ENCODE data around the gene GAMT. TPM values are rescaled to one million over a fixed set of nuclear protein-coding genes. Genes with fewer than 3 reads are reported as not detected.
A peak's percentile ranks its signal among the peaks of the same experiment; 100 is the strongest.

The GAMT gene
- total and polyA plus RNA-seq, 2 experiments from 2014 or later: 21.5 to 36.9 TPM

DNA sequence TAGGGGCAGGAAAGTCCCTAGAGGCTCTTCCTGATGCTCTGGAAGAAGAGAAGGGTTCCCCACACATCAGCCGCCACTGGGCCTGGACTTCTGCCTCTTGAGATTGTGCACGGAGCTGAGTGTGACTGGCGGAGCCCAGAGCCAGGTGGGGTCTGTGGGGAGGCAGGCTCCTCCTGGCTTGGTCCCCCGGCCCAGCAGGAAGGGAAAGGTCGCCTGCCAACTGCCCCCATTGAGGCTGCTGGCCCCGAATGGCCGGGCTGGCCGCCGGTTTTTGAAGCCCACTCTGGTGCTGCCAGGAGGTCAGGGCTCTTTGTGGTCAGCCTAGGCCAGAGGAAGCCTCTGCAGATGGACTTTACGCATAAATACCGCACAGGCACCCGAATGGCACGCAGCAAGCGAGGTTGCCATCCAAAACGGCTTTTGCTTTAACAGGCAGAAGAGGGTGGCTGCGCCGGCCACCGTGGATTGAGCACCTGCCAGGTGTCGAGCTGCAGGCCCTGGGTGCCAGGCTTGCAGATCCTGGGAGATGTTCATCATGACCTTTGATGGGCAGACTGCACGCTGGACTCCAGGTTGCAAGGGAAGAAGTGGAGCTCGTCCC is 11.1 kb upstream of the GAMT start (continued):
- no peak for TF ChIP-seq CREB1 (CRISPR knock-in tag; IDR thresholded peaks at IDR 0.05; ENCODE audit: low read depth)
- TF ChIP-seq ZNF331 (CRISPR knock-in tag; IDR thresholded peaks at IDR 0.05; ENCODE audit: low read depth): no peak
- no peak for TF ChIP-seq POLR2AphosphoS5 (IDR thresholded peaks at IDR 0.05; ENCODE audit: low read depth)
- no peak for TF ChIP-seq EZH2 (IDR thresholded peaks at IDR 0.05; ENCODE audit: low read depth, unreplicated experiment)
- TF ChIP-seq NANOG (IDR thresholded peaks at IDR 0.05; ENCODE audit: borderline replicate concordance): no peak
- TF ChIP-seq ZNF114 (CRISPR knock-in tag; IDR thresholded peaks at IDR 0.05): no peak
- TF ChIP-seq ETS1 (IDR thresholded peaks at IDR 0.05): no peak
- TF ChIP-seq, protein P1, sequence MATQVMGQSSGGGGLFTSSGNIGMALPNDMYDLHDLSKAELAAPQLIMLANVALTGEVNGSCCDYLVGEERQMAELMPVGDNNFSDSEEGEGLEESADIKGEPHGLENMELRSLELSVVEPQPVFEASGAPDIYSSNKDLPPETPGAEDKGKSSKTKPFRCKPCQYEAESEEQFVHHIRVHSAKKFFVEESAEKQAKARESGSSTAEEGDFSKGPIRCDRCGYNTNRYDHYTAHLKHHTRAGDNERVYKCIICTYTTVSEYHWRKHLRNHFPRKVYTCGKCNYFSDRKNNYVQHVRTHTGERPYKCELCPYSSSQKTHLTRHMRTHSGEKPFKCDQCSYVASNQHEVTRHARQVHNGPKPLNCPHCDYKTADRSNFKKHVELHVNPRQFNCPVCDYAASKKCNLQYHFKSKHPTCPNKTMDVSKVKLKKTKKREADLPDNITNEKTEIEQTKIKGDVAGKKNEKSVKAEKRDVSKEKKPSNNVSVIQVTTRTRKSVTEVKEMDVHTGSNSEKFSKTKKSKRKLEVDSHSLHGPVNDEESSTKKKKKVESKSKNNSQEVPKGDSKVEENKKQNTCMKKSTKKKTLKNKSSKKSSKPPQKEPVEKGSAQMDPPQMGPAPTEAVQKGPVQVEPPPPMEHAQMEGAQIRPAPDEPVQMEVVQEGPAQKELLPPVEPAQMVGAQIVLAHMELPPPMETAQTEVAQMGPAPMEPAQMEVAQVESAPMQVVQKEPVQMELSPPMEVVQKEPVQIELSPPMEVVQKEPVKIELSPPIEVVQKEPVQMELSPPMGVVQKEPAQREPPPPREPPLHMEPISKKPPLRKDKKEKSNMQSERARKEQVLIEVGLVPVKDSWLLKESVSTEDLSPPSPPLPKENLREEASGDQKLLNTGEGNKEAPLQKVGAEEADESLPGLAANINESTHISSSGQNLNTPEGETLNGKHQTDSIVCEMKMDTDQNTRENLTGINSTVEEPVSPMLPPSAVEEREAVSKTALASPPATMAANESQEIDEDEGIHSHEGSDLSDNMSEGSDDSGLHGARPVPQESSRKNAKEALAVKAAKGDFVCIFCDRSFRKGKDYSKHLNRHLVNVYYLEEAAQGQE (IDR thresholded peaks at IDR 0.05; ENCODE audit: unreplicated experiment): no peak

DNA sequence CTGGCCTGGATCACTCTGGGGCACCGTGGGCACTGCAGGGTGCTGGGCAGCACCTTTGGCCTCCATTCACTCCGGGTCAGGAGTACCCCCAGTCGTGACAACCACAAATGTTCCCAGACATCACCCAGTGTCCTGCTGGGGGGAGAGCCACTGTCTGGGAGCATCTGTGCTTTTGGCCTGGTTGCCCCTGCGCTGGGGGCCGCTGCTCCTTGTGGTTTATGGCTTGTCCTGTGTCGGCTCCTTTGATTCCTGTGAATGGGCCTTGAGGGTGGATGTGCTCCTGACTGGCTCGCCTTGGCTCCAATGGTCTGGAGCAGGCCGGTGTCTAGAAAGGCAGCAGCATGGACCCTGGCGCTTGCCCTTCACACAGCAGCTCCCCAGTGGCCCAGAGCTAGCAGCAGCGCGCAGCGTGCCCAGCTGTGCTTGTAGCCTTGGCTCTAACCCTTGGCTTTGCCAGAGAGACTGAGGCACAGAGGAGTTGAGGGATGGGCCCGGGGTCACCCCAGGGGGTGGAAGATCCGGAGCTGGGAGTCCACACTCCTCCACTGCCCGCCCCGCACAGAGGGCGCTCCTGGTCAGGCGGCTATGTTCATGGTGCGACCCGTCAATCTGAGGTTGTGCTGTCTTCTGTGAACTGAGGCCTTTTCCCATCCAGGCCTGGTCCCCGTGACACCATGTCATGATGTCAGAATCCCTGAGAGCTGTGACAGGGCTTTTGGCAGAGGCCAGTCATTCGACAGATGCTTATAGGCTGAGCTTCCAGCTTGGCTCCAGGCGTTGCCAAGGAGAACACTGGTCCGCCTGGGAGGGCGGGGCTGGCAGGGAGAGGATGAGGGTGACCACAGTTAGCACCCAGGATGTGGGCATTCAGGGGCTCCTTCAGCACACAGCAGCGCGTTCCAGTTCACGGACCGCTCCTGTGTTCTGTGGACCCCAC is 10.2 kb upstream of the GAMT start:
- H3K27me3 ChIP-seq (ENCODE audit: insufficient read depth): no peaks in the 10 kb centered on the region
- no peaks in the 10 kb centered on the region for H3K9me2 ChIP-seq (ENCODE audit: insufficient read depth)
- H4K20me1 ChIP-seq (replicated peaks; ENCODE audit: insufficient read depth): peaks cover 56% of the 10 kb centered on the region
- H3K27me3 Mint-ChIP-seq (ENCODE audit: insufficient read depth, low read depth, poor library complexity): peaks cover 32% of the 10 kb centered on the region
- H3K27ac Mint-ChIP-seq: peak overlapping the region; percentile 81
- no peak overlapping the region for H3K4me3 ChIP-seq
- H3K27ac ChIP-seq (ENCODE audit: low read depth): peak overlapping the region; percentile 26; the same call in 1 of the 2 replicates
- H3K79me2 ChIP-seq (replicated peaks; ENCODE audit: insufficient read depth): peaks cover 87% of the 10 kb centered on the region
- H3K36me3 ChIP-seq (ENCODE audit: insufficient read depth): no peaks in the 10 kb centered on the region; the same call in 1 of the 2 replicates
- peaks cover 33% of the 10 kb centered on the region for H3K4me1 ChIP-seq (ENCODE audit: insufficient read depth)
- H3K4me1 Mint-ChIP-seq: peaks cover 52% of the 10 kb centered on the region
- no peak overlapping the region for H2AFZ ChIP-seq
- no peaks in the 10 kb centered on the region for H3K9me3 Mint-ChIP-seq
- H3K36me3 Mint-ChIP-seq (ENCODE audit: low read depth): peaks cover 34% of the 10 kb centered on the region
- H3F3A ChIP-seq (replicated peaks; ENCODE audit: low read depth): peaks cover 6% of the 10 kb centered on the region
- H3K4me3 Mint-ChIP-seq: peak overlapping the region; percentile 95; the same call in 2 of the 3 replicates
- H3K4me2 ChIP-seq: peak overlapping the region; percentile 96; the same call in 1 of the 2 replicates
- no peak for ATAC-seq
- DNase-seq (ENCODE audit: low spot score): no peak
- no peak for TF ChIP-seq JUNB (IDR thresholded peaks at IDR 0.05; ENCODE audit: unreplicated experiment)
- TF ChIP-seq EZH2phosphoT487 (IDR thresholded peaks at IDR 0.05; ENCODE audit: unreplicated experiment): no peak
- TF ChIP-seq POLR2AphosphoS5 (IDR thresholded peaks at IDR 0.05; ENCODE audit: low read depth): no peak
- TF ChIP-seq, protein P1 (IDR thresholded peaks at IDR 0.05; ENCODE audit: unreplicated experiment): no peak
- TF ChIP-seq NANOG (IDR thresholded peaks at IDR 0.05; ENCODE audit: borderline replicate concordance): no peak
- no peak for TF ChIP-seq CREB1 (CRISPR knock-in tag; IDR thresholded peaks at IDR 0.05; ENCODE audit: low read depth)
- TF ChIP-seq ETS1 (IDR thresholded peaks at IDR 0.05): no peak

Measured in GM23338 (cell line).